HG02798 (cell line): ENCODE measurements around the gene EEF1A2.

Experiments used
- ATAC-seq: cut with Tn5 transposase; IDR thresholded peaks from one replicate; pipeline ENCODE4 v1.9.1; 2021; ENCODE audit warnings: mild to moderate bottlenecking; ENCODE audit not compliant: unreplicated experiment, poor library complexity

EEF1A2 gene

DNA sequence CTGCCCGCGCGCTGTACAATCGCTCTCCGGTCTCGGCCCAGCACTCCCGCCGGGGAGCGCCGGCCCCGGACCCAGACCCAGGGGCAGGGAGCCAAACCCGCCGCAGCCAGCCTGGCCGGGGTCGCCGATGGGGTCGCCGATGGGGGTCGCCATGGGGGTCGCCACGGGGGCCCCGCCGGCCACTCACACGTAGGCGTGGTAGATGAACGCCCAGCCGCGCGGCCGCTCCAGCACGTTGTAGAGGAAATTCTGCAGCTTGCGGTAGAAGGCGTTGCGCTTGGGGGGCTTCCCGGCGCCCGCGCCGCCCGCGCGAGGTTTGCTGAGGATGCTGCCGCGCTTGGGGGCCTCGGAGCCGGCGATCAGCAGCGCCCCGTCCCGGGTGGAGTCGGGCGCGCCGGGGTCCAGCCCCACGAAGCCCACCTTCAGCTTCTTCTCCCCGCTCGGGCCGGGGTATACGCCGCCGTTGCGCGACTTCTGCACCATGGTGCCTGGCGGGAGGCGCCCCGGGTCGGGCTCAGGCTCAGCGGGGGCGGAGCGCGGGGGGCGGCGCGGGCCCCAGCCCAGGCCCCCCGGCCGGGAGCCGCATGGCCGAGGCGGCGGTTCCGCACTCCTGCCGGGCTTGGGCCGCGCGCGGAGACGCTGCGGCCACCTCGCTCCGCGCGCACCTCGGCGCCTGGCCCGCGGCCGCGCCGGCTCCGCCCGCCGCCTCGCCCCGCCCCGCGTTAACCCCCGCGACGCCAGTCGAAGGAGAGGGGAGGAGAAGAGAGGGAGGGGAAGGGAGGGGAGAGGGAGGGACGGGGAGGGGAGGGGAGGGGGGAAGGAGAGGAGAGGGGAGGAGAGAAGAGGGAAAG lies 26.7 kb downstream of the EEF1A2 start, which contains the start of gene KCNQ2:
KCNQ2 (minus strand) TSS at position 675 of the 851 bp plus-strand sequence; CDS start at position 483, 192 bp downstream.
- no peak for ATAC-seq

DNA sequence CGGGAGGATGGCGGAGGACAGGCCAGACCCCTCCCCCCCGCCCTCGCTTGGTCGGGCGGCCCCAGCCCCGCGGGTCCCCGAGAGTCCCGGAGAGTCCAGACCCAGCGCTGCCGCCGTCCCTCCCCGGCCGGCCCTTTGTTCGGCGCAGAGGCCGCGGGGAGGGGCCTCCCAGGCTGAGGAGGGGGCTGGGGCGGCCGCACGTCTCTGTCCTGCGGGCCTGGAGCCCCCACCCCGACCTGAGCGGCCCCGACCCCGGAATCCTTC lies 27.2 kb downstream of the EEF1A2 start:
- ATAC-seq = no peak

DNA sequence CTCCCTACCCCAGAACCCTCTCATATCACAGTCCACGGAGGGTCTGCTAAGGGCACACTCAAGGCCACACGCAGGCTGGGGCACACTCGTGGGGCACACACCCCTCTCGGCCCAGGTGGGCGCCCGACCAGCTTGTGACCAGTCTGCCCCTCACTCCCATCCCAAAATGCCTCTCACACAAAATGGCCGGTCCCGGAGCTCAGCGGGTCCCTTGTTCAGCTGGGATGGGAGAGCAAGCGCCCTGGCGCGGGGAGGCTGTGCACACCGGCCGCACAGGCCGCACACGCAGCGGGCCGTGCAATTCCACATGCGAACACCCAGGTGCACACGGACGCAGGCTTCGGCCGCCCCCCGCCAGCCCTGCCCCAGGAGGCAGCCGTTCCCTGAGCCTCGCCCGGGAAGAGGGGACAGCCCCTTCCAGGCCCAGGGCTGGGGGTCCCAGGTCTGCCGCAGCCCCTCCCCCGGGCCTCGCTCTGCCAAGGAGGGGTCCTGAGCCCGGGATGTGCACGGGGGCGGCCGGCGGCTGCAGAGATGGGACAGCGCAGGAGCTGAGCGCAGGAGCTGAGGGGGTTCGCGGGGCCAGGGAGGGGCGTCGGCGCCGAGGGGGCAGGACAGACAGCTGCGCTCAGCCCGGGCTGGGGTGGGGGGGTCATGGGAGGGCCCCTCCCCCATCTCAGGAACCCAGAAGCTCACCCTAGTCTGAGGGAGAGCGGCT lies 27.7 kb downstream of the EEF1A2 start:
- no peak for ATAC-seq

DNA sequence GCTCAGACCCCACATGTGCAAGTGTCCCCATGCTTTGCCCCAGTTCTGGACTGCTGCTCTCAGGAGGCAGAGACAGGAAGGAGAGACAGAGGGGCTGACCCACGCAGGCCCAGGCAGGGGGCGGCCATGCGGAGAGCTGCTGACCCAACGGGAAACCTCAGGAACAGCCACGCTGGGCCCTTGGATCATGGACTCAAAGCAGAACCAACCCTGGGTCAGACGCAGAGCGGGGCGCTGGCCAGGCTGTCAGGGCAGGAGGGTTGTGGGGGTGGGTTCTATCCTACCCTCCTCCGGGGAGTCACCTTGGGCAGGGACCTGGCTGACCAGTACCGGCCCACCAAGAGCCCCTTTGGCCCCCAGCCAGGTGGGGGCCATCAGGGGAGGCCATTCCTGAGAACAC lies 28.5 kb downstream of the EEF1A2 start:
- no peak for ATAC-seq

DNA sequence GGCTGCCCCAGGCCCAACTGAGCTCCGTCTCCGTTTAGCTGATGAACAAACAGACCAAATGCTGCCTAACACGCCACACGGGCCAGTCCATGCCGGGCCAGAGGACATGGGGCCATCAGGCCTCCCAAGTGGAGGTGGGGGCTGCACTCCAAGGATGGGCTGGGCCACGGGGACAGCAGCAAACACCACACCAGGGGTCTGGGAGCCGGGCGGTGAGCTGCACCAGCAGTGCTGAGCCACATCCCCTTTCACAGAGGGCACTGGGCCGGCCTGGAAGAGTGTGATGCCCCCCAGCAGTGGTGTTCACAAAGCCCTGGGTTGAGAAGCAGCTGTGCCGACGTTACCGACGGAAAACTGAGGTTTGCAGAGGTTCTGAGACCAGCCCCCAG lies 29.2 kb downstream of the EEF1A2 start:
- no peak for ATAC-seq

DNA sequence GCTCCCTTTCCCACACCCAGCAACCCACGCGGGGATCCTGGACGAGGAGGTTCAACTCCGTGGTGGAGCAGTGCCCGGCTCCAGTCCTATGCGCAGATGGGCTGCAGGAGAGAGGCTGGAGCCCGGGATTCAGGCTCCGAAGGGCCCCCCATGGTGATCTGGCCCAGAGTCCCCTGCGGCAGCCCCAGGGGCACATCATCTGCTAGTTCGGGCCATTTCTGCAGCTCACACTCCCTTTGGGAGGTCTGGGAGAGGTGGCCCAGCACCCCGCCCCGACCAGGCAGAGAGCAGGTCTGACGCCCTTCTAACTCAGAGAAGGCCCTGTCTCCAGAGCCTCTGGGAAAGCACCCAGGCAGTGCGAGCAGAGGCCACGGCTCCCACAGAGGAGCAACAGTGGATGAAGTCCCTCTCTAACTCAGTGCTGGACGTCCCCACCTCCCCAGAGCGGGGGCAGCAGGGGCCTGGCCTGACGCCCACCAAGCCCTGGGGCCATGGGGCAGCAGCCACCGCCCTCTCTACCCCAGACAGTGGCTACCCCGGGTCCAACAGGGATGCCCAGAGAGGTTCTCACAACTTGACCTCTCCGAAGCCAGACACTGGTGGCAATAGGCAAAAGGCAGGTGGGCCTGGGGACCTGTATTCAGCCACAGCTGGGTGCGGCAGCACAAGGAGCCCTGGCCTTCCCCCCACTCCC lies 29.7 kb downstream of the EEF1A2 start:
- no peak for ATAC-seq

DNA sequence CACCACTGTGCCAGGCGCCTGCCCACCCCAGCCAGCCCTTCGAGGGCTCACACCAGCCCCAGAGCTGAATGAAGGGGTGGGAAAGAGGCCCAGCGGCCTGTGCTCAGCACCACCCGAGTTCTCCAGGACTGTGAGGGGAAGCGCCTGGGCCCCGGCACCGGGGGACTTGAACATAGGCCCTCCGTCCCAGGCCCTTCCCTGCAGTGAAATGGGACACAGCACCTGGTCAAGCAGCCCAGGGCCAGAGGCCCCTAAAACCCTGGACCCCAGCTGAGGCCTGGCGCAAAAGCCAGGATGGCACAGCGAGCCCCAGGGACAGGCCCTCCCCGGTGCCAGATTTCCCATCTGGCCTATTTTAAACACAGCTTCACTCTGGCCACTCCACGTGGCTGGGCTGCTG lies 30.5 kb downstream of the EEF1A2 start:
- no peak for ATAC-seq

DNA sequence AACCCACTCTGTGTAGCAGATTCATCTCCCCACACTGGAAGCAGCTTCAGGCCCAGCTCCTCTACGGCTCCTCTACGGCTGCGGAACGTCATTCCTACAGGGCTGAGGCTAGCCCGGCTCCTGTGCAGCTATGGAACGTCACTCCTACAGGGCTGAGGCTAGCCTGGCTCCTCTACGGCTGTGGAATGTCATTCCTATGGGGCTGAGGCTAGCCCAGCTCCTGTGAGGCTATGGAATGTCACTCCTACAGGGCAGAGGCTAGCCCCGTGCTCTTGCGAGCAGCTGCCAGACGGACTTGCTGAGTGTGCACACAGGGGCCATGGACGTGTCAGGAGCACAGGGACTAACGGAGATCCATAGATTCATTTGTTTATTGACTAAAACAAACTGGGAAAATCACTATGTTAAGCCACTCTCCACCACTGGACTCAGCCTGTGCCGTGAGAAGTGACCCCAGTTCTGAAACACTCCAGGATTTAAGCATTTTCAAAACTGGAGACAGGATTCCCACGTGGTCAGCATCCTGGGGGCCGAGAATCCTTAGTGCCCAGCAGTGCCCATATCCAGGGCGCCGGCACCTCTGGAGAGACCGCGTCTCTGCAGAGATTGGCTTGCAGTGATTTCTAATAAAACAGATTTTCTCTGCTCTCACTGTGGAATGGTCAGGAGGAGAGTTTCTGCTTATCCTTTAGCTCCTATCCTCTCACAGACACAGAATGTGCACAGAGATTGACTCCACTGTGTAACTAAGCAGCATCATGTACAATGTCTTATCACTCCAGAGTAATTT lies 31.4 kb downstream of the EEF1A2 start:
- no peak for ATAC-seq

DNA sequence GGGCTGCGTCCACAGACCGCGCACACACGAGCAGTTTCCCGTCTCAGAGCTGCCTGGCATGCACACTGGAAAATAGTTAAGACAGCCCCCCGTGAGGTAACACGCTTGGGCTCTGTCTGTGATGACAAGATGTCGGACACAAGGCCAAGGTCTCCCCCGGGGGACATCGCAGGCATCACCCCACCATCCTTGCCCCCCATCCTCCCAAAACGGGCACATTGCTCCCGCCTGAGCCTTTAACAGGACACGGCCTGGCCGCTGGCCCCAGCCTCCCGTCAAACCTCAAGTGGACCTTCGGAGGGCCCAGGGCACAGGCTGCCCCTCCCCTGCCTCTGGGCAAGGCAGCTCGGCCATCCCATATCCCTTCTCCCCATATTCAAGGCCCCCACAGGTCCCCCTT lies 32.0 kb downstream of the EEF1A2 start:
- no peak for ATAC-seq

DNA sequence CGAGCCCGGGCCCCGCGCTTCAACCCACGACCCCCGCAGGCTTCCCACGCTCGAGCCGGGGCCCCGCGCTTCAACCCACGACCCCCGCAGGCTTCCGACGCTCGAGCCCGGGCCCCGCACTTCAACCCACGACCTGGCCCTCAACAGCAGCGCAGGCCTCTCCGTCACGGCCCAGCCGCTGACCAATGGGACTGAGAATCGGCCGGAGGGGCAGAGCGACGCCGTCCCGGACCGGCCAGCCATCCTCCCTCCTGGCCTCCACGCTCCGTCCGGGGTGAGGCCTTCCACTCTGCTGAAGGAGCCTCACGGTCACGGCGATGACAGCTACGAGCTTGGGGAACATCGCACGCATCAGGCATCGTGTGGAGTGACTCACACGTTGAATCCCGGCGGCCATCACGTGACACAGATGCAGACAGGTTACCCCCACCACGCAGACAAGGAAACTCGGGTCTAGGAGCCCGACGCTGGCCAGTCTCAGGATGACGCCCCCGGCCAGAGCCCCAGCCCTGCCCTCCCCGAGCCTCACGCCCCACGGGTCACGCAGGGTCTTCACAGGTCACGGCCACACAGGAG lies 32.5 kb downstream of the EEF1A2 start:
- ATAC-seq = no peak

DNA sequence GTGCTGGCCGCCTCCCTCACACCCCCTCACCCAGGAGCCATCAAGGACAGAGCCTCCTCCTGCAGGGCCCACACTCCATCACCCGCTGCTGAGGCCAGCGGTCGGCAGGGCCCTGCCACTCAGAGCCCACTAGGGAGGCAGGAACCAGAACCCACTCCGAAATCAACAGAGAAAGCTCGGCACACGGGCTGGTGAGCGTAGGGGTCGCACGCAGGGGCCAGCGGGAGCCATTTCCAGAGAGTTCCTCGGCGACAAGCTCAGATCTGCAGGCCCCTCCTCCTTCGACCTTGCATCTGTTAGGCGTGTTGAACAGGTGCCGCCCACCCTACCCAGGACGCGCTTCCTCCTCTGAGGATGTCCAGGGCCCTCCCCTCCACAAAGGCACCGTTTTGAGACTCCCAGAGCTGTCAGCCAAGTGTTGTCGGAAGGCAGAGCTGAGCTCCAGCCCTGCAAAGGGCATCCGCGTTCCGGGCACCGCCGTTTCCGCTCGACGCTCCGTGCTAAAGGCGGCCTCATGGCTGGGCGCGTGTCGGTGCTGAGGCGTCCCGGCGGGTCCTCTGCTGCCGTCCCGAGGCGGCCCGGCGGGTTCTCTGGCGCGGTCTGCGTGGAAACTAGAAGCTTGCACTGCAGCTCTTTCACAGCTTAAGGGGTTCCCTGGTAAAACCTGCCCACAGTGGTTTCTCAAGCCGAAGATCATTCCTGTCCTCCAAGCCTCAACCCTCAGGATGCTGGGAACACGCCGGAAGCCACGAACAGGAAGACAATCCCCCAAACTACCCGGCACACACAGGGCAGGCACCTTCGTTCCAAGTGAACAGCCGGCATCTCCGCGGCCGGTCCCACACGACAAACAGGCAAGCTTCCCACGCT lies 33.3 kb downstream of the EEF1A2 start:
- ATAC-seq = no peak

DNA sequence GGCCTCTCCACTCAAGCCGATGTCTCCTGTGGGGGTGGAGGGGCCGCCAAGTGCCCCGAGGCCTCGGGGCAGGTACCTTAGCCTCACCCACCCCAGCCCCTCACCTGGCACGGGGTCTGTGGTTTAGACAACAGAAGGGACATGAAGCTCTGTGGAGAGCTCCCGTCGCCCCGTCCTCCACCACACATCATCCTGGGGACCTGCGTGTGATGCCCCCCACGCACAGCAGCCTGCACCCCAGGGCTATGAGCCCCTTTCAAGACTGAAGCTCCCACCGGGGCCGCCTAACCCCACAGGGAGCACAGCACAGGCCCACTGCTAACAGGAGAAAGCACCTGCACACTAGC lies 34.6 kb downstream of the EEF1A2 start:
- ATAC-seq = no peak

DNA sequence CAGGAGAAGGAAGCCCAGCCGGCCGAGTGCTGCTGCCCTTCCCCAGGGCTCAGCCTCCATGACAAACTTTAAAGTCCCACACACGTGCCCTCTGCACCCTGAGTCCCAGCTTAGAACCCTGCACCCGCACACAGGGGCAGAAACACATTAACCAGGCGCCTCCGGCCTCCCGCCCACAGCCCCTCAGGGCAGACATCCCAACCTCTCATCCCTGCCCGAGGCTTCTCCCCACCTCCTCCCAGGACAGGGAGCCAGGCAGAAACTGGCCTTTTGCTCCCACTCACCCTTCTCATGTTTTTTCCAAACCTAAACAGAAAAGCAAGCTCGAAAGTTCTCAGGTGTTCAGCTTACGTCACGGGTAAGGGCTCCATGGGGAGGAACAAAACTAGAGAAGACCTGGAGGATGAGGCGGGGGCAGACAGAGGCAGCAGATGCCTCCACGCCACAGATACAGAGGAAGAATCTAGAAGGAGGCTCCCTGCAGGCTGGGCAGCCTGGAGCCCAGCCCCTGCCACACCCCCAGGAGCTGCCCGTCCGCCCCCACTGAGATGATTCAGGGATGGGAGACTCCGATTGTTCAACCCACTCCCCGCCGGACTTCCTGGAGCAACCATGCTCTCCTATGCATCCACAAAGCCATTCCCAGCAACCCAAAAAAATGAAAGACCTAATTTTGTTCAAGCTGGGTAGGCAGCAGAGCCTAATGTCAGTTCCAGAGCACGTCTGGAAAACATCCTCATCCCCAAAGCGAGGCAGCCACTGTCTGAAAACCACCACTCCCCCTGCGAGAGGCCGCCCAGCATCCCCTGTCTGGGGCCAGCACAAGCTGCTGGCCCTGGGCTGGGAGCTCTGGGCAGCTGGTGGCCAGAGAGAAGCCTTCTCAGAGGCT lies 35.2 kb downstream of the EEF1A2 start:
- ATAC-seq = no peak

DNA sequence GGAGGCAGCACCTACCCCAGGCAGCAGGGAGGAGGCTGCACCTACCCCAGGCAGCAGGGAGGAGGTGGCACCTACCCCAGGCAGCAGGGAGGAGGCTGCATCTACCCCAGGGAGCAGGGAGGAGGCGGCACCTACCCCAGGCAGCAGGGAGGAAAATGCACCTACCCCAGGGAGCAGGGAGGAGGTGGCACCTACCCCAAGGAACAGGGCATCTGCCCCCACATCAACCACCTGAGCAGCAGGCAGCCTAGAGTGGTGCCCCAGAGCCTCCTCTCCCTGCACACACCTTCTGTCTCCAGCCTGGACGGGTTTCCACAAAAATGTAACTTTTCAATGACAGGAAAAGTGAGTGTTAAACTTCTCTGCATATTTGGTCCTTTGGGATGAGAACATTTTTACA lies 36.6 kb downstream of the EEF1A2 start:
- no peak for ATAC-seq

DNA sequence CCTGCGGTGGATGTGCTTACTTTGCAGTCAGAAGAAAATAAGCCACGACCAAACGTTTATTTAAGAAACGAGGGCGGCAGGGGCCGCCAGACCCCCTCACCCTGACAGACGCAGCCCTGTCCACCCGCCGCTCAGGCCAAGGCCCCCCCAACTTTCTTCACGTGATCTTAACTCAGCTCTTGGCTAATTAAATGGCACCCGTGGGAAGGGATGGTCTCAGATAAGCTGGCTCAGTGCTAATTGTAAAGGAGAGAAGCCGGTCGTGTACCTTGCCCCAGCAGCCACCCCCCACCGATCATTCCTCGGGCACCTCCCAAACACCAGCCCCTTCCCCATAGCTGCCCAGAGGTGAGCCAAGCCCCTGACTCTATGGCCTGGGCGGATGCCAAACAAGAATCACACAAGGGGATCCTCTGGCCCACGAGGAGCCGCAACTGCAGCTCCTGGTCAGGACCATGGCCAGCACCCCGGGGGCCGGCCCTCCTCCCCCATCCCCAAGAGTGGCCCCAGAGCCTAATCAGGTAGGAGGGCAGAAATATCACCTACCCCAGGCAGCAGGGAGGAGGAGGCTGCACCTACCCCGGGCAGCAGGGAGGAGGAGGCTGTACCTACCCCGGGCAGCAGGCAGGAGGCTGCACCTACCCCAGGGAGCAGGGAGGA lies 37.6 kb downstream of the EEF1A2 start:
- ATAC-seq = no peak

DNA sequence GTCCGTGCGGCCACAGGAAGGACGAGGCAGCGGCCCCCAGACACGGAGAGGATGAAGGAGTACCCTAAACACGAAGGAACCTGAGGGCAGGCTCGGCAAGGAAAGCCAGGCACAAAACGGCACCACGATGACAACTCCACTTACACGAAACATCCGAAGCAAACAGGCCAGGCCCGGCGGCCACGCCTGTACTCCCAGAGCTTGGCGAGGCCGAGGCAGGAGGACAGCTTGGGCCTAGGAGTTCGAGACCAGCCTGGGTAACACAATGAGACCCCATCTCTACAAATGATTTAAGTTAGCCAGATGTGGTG lies 39.9 kb downstream of the EEF1A2 start:
- no peak for ATAC-seq

DNA sequence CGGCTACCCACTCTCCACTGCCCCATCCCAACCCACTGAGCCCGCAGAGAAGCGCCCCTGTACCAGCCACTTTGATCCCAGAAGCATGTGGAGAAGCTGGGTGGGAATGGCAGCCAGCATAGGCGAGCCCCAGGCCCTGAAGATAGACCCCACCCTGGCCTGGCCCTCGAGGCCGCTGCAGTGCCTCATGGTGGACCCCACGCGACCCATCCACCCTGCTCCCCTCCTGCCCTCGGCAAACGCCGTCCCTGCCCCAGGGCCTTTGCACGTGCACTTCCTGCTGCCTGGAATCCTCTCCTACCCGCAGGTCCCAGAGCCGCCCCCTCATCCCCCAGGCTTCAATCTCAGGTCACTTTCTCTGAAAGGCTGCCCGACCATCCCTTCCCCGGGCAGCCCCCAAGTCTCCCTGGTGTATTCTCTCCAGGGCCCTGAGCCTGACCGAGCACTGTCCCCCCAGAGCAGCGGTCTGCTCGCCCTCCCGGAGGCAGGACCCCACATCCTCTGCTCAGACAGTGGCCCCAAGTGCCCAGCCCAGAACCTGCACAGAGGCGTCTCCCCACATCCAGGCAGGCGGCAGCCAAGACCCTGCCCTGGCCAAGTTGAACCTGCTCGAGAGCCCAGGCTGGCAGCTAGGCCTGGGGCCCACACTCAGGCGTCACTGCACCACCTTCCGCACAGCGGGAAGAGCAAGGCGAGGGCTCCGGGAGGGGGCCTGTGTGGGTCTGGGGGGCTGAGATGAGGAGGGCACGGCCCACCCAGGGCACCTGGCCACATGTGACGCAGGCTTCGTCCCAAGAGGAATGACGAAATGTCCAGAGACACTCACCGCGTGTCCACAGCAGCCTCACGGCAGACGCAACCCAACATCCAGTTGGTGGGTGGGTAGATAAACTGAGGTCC lies 40.5 kb downstream of the EEF1A2 start:
- ATAC-seq = no peak
